GM20431 (cell line): ENCODE measurements around the gene FRMD4A.

ENCODE experiments used
- in situ Hi-C: fragments of 300-500 bp; cut with MseI, MboI; formaldehyde crosslinking; loops from one replicate; pipeline ENCODE4 v1.15.0; 2020; ENCODE audit warnings: low sequenced_read_pairs; ENCODE audit not compliant: unreplicated experiment

Gene FRMD4A

GRCh38 chr10:13634207-13634606 lies 696.5 kb downstream of the FRMD4A start:
- in situ Hi-C loops, result no loop called here

GRCh38 chr10:13633689-13634088 lies 697.0 kb downstream of the FRMD4A start:
- in situ Hi-C loops, result no loop called here

- in situ Hi-C loops, result no loop called here
Observed at GRCh38 chr10:13632884-13633440, 697.8 kb downstream of the FRMD4A start.

- in situ Hi-C loops, result no loop called here
Observed at GRCh38 chr10:13632440-13632839, 698.3 kb downstream of the FRMD4A start.

- in situ Hi-C loops, result no loop called here
Observed at GRCh38 chr10:13631594-13631993, 699.1 kb downstream of the FRMD4A start.

GRCh38 chr10:13630231-13630630 lies 700.5 kb downstream of the FRMD4A start:
- in situ Hi-C loops, result no loop called here

GRCh38 chr10:13629116-13629515 lies 701.6 kb downstream of the FRMD4A start:
- in situ Hi-C loops, result no loop called here

- in situ Hi-C loops, result no loop called here
Observed at GRCh38 chr10:13628661-13629060, 702.1 kb downstream of the FRMD4A start.

- in situ Hi-C loops, result no loop called here
Observed at GRCh38 chr10:13627459-13628310, 703.0 kb downstream of the FRMD4A start.

GRCh38 chr10:13624630-13625029 lies 706.1 kb downstream of the FRMD4A start:
- in situ Hi-C loops, result no loop called here

- in situ Hi-C loops, result no loop called here
Observed at GRCh38 chr10:13621931-13622330, 708.8 kb downstream of the FRMD4A start.

- in situ Hi-C loops, result no loop called here
Observed at GRCh38 chr10:13617116-13617515, 713.6 kb downstream of the FRMD4A start.

- in situ Hi-C loops, result no loop called here
Observed at GRCh38 chr10:13615650-13616300, 714.9 kb downstream of the FRMD4A start.

GRCh38 chr10:13614530-13615332 lies 716.0 kb downstream of the FRMD4A start:
- in situ Hi-C loops, result no loop called here

GRCh38 chr10:13613519-13613918 lies 717.2 kb downstream of the FRMD4A start:
- in situ Hi-C loops, result no loop called here

- in situ Hi-C loops, result no loop called here
Observed at GRCh38 chr10:13612654-13613373, 717.9 kb downstream of the FRMD4A start.

- in situ Hi-C loops, result no loop called here
Observed at GRCh38 chr10:13608246-13608853, 722.4 kb downstream of the FRMD4A start.

GRCh38 chr10:13604357-13605040 lies 726.2 kb downstream of the FRMD4A start:
- in situ Hi-C loops, result no loop called here

GRCh38 chr10:13597909-13598308 lies 732.8 kb downstream of the FRMD4A start:
- in situ Hi-C loops, result no loop called here
